GM12873 (cell line): Measurements from ENCODE around the gene NANOGP8.
"Not testable (repeated sequence)": the region's sequence is repeated elsewhere in the genome, so short reads cannot be mapped to it uniquely, and the experiment has no call there.

Source experiments
- TF ChIP-seq, protein P1 (sequence below): IDR thresholded peaks from 2 replicates; pipeline ENCODE4 v1.5.1; 2012; ENCODE audit warnings: low read depth, mild to moderate bottlenecking, moderate library complexity, low read length, control low read depth; ENCODE audit not compliant: insufficient read depth; ENCODE audit errors: missing control alignments

Gene NANOGP8, protein sequence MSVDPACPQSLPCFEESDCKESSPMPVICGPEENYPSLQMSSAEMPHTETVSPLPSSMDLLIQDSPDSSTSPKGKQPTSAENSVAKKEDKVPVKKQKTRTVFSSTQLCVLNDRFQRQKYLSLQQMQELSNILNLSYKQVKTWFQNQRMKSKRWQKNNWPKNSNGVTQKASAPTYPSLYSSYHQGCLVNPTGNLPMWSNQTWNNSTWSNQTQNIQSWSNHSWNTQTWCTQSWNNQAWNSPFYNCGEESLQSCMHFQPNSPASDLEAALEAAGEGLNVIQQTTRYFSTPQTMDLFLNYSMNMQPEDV

DNA sequence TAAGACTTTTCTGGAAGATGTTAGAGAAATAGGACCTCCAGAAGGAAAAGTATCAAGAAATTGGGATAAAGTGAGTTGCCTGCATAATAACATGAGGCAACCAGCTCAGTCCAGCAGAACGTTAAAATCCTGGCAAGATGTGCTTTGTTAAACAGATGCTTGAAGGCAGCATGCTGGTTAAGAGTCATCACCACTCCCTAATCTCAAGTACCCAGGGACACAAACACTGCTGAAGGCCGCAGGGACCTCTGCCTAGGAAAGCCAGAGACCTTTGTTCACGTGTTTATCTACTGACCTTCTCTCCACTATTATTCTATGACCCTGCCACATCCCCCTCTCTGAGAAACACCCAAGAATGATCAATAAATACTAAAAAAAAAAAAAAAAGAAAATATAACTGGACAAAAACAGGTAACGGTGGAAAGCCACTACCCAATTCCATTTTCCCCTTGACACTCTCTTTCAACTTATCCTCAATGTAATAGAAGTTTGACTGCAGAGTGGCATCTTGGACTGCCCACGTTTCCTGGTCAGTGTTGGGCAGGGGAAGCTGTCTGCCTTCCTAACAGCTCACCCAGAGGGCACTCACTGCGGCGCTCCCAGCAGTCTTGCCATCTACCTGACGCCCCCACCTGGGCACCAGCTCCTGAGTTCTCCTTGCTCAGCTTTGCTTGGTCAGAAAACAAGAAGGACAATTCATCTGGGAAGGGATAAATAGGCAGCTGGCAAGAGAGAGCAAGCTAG is at the start of gene NANOGP8:
Gene NANOGP8, minus strand, starts transcription at position 120 of the 744 bp plus-strand sequence. CDS start 185 bp downstream, outside the sequence.
- TF ChIP-seq, protein P1, sequence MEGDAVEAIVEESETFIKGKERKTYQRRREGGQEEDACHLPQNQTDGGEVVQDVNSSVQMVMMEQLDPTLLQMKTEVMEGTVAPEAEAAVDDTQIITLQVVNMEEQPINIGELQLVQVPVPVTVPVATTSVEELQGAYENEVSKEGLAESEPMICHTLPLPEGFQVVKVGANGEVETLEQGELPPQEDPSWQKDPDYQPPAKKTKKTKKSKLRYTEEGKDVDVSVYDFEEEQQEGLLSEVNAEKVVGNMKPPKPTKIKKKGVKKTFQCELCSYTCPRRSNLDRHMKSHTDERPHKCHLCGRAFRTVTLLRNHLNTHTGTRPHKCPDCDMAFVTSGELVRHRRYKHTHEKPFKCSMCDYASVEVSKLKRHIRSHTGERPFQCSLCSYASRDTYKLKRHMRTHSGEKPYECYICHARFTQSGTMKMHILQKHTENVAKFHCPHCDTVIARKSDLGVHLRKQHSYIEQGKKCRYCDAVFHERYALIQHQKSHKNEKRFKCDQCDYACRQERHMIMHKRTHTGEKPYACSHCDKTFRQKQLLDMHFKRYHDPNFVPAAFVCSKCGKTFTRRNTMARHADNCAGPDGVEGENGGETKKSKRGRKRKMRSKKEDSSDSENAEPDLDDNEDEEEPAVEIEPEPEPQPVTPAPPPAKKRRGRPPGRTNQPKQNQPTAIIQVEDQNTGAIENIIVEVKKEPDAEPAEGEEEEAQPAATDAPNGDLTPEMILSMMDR, result not testable (repeated sequence)

DNA sequence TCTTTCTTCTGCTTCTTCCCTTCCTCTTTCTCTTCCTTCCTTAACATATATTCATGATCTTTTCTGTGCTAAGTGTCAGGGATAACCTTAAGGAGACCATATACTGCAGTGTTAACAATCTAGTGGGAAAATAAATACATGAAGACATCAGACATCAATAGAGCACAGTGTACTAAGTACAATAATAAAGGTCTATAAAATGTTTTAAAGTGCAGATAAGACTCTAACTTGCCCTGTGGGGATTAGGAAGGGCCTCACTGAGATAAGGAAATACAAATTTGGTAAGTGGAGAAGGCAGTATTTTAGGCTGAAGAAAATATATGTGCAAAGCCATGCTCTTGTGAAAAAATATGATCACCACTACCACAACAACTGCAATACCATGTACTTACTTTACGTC is 49.2 kb upstream of the NANOGP8 start:
- TF ChIP-seq, protein P1, result no peak

DNA sequence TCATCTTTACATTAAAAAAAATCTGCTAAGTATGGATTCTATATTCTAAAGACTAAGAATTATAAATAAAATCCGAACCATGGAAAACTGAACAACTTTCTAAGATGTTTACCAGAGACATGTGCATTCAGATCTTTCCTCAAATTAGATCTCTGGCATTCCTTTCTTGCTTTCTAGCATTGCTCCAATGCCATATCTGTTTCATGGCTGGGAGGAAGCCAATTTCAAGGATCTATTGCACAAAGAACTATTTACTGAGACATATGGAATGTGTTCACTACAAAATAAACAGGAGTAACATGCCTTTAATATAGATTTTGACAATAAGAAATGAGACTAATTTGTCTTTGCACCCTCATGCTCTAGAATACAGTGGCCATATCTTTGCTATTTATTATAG is 45.1 kb upstream of the NANOGP8 start:
- TF ChIP-seq, protein P1, result no peak

DNA sequence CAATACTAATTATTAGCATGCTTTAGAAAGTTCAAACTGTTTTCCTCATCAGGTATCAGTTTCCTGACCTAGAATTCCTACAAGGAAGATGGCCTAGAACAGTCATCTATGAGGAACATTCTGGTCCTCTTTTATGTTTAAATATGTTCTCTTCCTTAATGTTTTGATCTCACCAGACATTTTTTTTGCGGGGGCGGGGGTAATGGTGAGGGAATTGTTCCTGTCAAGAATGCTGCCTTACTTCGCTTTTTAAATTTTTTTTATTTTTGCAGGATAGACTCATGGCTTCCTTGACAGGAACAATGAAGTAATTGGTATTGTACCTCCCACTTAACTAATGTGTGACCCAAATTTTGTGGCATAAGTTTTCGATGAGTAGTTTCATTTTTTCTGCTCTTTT is 44.3 kb upstream of the NANOGP8 start:
- TF ChIP-seq, protein P1, result no peak

DNA sequence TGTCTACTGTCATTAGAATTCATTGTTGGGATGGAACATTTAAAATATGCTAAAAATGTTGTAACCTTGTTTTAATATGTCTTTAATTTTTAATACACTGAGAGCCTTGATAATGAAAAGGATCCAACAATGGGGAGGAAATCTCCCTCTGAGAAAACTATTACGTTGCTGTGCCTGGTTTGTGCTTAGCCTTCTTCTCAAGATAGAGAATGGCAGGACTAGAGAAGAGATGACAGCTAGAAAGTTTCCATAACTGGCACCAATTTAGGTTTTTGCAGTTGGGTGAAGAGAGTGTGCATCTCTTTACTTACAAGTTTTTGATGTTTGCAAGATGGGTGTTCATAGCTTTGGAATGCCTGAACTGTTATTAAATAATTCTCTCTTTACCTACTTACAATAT is 42.6 kb upstream of the NANOGP8 start:
- TF ChIP-seq, protein P1, result no peak

DNA sequence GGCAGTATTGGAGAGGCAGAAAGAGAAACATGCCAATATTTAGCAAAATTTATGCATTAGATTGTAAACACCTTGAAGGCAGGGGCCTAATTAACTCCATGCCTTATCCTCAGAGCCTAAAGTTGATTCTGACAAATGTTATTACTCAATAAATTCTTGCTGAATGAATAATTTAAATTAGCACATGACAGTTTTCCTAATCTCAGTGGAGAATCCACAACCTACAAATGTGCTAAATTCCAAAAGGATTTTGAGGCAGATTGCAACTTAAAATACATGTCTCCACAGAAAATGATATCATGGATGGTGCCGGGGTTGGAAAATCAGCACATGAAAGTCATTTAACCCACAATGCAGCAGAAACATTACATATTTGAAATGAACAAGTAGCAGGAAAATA is 41.1 kb upstream of the NANOGP8 start:
- TF ChIP-seq, protein P1, result no peak

DNA sequence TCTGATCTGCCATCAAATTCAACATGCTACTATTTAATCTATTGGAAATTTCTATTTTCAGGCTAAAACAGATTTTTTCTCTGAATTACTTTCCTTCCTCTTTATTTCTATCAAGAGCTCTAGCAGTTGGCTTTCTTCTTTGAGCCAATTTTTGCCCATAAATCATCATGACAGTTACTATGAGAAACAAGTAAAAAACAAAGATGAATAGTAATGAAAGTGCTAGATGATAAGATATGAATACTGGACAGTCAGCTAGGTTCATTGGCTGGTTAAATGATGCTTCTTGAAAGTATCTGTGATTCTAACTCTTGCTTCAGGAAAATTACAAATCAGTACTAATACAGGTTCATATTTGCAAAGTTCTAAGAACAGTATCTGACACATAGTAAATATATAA is 38.6 kb upstream of the NANOGP8 start:
- TF ChIP-seq, protein P1, result no peak
